Osteoblast (primary cell): Measurements from ENCODE around the gene IGF2R. TPM values are rescaled to one million over a fixed set of nuclear protein-coding genes. Genes with fewer than 3 reads are reported as not detected.

Source experiments
- DNase-seq: peaks from one replicate; pipeline ENCODE4 v3.0.0; 2011; ENCODE audit warnings: low spot score, mixed read lengths; ENCODE audit not compliant: insufficient read length; ENCODE audit errors: missing footprints
- H2AFZ ChIP-seq: 2 replicates; pipeline ENCODE4 v1.6.0; 2011; ENCODE audit warnings: mild to moderate bottlenecking, low read length
- H3K27ac ChIP-seq: 2 replicates; pipeline ENCODE4 v1.5.1; 2011; ENCODE audit warnings: mild to moderate bottlenecking, low read depth, low read length, moderate library complexity
- H3K27me3 ChIP-seq: 2 replicates; pipeline ENCODE4 v1.6.0; 2012; ENCODE audit warnings: mild to moderate bottlenecking, control low read depth, inconsistent platforms, low read length, moderate library complexity; ENCODE audit not compliant: insufficient read depth
- H3K36me3 ChIP-seq: 2 replicates; pipeline ENCODE4 v1.5.1; 2011; ENCODE audit warnings: mild to moderate bottlenecking, low read length, control low read depth, moderate library complexity; ENCODE audit not compliant: insufficient read depth
- H3K4me1 ChIP-seq: 2 replicates; pipeline ENCODE4 v1.5.1; 2011; ENCODE audit warnings: mild to moderate bottlenecking, low read length, control low read depth, moderate library complexity; ENCODE audit not compliant: insufficient read depth
- H3K4me2 ChIP-seq: 2 replicates; pipeline ENCODE4 v1.6.0; 2011; ENCODE audit warnings: mild to moderate bottlenecking, low read length; ENCODE audit not compliant: insufficient read depth
- H3K4me3 ChIP-seq: fragments of 200-600 bp; sonication (generic); 3 replicates; pipeline ENCODE4 v1.5.1; 2012; ENCODE audit warnings: mild to moderate bottlenecking, low read length, inconsistent platforms; ENCODE audit not compliant: insufficient read depth
- H3K79me2 ChIP-seq: 2 replicates; pipeline ENCODE4 v1.6.0; 2012; ENCODE audit warnings: mild to moderate bottlenecking, low read length, control low read depth, inconsistent platforms; ENCODE audit not compliant: insufficient read depth
- H3K9me3 ChIP-seq: 2 replicates; pipeline ENCODE4 v1.5.1; 2011; ENCODE audit warnings: low read depth, low read length, control low read depth
- H4K20me1 ChIP-seq: 2 replicates; pipeline ENCODE4 v1.6.0; 2012; ENCODE audit warnings: mild to moderate bottlenecking, low read length, control low read depth; ENCODE audit not compliant: insufficient read depth
- total RNA-seq: library from RNA; depleted of rRNA; stranded (reverse); fragments of >200 nt; gene quantifications from 2 replicates; pipeline ENCODE4 v1.2.3, GENCODE V29; 2012
- TF ChIP-seq, protein P1 (sequence below): IDR thresholded peaks from 2 replicates; pipeline ENCODE4 v1.5.1; 2011; ENCODE audit warnings: mild to moderate bottlenecking, low read depth, low read length, moderate library complexity; ENCODE audit errors: extremely low read depth

The IGF2R gene
- total RNA-seq, 1 donor = 174 TPM

DNA sequence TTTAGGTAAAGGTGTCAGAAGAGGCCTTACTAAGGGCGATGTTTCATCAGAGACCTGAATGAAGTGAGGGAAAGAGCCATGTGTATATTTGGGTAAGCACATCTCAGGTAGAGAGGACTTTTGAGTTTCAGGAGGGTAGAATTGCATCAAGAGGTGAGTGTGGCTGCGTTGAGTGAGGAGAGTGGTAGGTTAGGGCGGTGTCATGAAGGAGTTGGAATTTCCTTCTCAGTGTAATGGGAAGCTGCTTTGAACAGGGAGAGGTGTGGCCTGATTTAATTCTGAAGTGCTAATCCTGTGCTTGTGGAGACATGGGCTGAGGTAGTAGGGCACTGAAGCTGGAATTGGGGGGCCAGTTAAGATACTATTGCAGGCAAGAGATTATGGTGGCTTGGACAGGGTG, 53.9 kb downstream of the IGF2R start:
- TF ChIP-seq, protein P1, sequence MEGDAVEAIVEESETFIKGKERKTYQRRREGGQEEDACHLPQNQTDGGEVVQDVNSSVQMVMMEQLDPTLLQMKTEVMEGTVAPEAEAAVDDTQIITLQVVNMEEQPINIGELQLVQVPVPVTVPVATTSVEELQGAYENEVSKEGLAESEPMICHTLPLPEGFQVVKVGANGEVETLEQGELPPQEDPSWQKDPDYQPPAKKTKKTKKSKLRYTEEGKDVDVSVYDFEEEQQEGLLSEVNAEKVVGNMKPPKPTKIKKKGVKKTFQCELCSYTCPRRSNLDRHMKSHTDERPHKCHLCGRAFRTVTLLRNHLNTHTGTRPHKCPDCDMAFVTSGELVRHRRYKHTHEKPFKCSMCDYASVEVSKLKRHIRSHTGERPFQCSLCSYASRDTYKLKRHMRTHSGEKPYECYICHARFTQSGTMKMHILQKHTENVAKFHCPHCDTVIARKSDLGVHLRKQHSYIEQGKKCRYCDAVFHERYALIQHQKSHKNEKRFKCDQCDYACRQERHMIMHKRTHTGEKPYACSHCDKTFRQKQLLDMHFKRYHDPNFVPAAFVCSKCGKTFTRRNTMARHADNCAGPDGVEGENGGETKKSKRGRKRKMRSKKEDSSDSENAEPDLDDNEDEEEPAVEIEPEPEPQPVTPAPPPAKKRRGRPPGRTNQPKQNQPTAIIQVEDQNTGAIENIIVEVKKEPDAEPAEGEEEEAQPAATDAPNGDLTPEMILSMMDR = no peak
- no peaks in the 10 kb centered on the region for H3K27me3 ChIP-seq
- no peaks in the 10 kb centered on the region for H3K4me1 ChIP-seq
- H3K79me2 ChIP-seq = no peaks in the 10 kb centered on the region
- H3K4me3 ChIP-seq = no peak overlapping the region
- peaks cover 12% of the 10 kb centered on the region for H3K36me3 ChIP-seq
- H4K20me1 ChIP-seq = no peaks in the 10 kb centered on the region
- no peak overlapping the region for H3K4me2 ChIP-seq
- H3K27ac ChIP-seq = no peak overlapping the region
- no peak overlapping the region for H2AFZ ChIP-seq
- no peaks in the 10 kb centered on the region for H3K9me3 ChIP-seq
- no peak for DNase-seq

DNA sequence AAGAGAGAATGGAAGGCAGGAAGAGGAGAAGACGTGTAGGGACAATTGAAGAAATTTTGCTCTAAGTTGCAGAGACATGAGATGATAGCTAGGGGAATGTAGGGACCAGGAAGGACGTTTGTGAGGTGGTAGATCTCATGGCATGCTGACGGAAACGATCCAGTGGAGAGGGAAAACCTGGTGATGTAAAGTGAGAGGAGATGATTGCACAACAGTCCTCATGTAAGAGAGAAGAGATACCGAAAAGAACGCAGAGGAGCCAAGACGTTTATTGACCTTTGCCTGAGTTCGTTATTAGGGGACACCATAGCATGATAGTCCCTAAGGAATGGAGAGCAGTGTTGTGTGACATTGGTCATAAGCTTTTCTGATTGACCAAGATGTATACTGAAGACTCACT, 55.3 kb downstream of the IGF2R start:
- H3K79me2 ChIP-seq = no peaks in the 10 kb centered on the region
- H3K4me1 ChIP-seq = no peaks in the 10 kb centered on the region
- H3K27ac ChIP-seq = no peak overlapping the region
- no peak overlapping the region for H2AFZ ChIP-seq
- no peaks in the 10 kb centered on the region for H3K9me3 ChIP-seq
- H3K36me3 ChIP-seq = peaks cover 17% of the 10 kb centered on the region
- H3K4me3 ChIP-seq = no peak overlapping the region
- no peak for DNase-seq
- H3K27me3 ChIP-seq = no peaks in the 10 kb centered on the region
- H3K4me2 ChIP-seq = no peak overlapping the region
- TF ChIP-seq, protein P1 = no peak
- H4K20me1 ChIP-seq = no peaks in the 10 kb centered on the region

DNA sequence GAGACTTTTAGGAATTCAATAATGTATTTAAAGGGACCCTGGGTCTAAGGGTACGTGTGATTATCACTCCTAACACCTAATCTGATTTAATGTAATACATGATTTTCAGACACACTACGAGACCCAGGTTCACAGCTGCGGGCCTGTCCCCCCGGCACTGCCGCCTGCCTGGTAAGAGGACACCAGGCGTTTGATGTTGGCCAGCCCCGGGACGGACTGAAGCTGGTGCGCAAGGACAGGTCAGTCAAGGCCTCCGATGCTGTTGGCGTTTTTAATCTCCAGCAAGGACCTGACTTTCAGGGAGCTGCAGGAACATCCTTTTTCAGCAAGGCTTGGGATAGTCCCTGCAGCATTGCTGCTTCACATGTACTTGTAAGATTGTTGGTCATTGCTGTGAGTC, 58.2 kb downstream of the IGF2R start:
- Histone ChIP-seq H2AFZ (no peak overlapping the region), H3K36me3 (peaks cover 21% of the 10 kb centered on the region), H3K79me2 (peaks cover 6% of the 10 kb centered on the region), H4K20me1 (no peaks in the 10 kb centered on the region), H3K27ac (no peak overlapping the region), H3K4me3 (no peak overlapping the region), H3K27me3 (no peaks in the 10 kb centered on the region), H3K4me2 (no peak overlapping the region), H3K9me3 (no peaks in the 10 kb centered on the region), H3K4me1 (peaks cover 24% of the 10 kb centered on the region)
- no peak for DNase-seq
- TF ChIP-seq, protein P1 = no peak

DNA sequence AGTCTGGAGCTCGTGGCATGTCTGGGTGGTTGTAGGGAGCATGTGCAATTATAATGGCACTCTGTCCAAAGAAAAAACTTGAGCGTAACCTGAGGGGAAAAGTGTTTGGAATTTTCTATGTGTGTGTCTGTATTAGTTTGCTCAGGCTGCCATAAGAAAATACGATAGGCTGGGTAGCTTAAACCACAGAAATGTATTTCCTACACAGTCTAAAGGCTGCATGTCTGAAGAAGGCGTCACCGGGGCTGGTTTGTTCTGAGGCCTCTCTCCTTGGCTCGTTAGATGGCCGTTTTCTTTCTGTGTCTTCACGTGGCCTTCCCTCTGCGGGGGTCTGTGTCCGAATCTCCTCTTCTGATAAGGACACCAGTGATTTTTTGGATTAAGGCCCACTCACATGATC, 59.0 kb downstream of the IGF2R start:
- Histone ChIP-seq H3K79me2 (peaks cover 6% of the 10 kb centered on the region), H3K4me1 (peaks cover 24% of the 10 kb centered on the region), H3K36me3 (peaks cover 30% of the 10 kb centered on the region), H4K20me1 (no peaks in the 10 kb centered on the region), H3K27me3 (no peaks in the 10 kb centered on the region), H3K4me3 (no peak overlapping the region), H3K9me3 (no peaks in the 10 kb centered on the region), H3K4me2 (no peak overlapping the region), H2AFZ (no peak overlapping the region), H3K27ac (peak overlapping the region; percentile 1)
- TF ChIP-seq, protein P1 = no peak
- no peak for DNase-seq
